HEK293T (cell line): ENCODE measurements around the gene RAD18.

Experiments used
- BHLHE40 ChIP-seq: fragments of 450-650 bp; IDR thresholded peaks from 2 replicates; pipeline ENCODE4 v1.6.1; 2016; ENCODE audit warnings: mild to moderate bottlenecking, moderate library complexity, borderline replicate concordance
- FOXA1 ChIP-seq: fragments of 450-650 bp; IDR thresholded peaks from 2 replicates; pipeline ENCODE4 v1.6.1; 2016; ENCODE audit warnings: mild to moderate bottlenecking
- FOXM1 ChIP-seq: fragments of 450-650 bp; IDR thresholded peaks from 2 replicates; pipeline ENCODE4 v1.6.1; 2017; ENCODE audit warnings: mild to moderate bottlenecking, borderline replicate concordance
- SP1 ChIP-seq: fragments of 450-650 bp; IDR thresholded peaks from 2 replicates; pipeline ENCODE4 v1.6.1; 2017

DNA sequence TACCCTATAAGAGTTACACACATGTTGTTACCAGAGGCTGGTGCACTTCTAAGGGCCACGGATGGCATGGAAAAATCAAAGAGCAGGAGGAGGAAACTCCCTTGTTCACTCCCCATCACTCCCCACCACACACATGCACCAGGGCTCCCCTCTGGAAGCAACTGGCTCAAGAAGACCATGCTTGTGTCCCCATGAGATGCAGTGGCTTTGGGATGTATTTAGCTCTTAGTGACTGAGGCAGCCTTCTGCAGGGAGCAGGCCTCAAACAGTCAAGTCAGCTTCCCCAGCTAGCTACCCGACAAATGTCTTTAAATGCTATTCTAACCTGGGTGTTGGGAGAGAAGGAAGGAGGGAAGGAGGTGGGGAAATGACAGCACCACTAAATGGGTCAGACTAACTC lies 32.9 kb upstream of the RAD18 start:
- no peak for TF ChIP-seq FOXA1
- TF ChIP-seq BHLHE40, result no peak
- no peak for TF ChIP-seq FOXM1
- TF ChIP-seq SP1, result no peak
